ENCODE data around the gene ARX.

The ARX gene

GRCh38 chrX:25015486-25016360 lies at the start of gene ARX:
ARX (minus strand) TSS chrX:25015965; CDS start chrX:25015737, 228 bp downstream.
- Histone ChIP-seq H3K9me3 (ENCODE audit: control insufficient read depth, low read length) (peaks cover 8% of the 10 kb centered on the region), H3K4me3 (ENCODE audit: low read length) (no peak within 1 kb of the TSS), H3K9ac (ENCODE audit: low read length) (no peak within 1 kb of the TSS), H3K4me1 (ENCODE audit: control insufficient read depth, insufficient read depth, low read length) (no peaks in the 10 kb centered on the region), H3K27me3 (replicated peaks; ENCODE audit: control insufficient read depth, insufficient read depth, low read length) (peaks cover 80% of the 10 kb centered on the region), H3K36me3 (ENCODE audit: control insufficient read depth, insufficient read depth, low read length, severe bottlenecking) (no peaks in the 10 kb centered on the region)
- DNase-seq (ENCODE audit: low read depth): no peak

DNA sequence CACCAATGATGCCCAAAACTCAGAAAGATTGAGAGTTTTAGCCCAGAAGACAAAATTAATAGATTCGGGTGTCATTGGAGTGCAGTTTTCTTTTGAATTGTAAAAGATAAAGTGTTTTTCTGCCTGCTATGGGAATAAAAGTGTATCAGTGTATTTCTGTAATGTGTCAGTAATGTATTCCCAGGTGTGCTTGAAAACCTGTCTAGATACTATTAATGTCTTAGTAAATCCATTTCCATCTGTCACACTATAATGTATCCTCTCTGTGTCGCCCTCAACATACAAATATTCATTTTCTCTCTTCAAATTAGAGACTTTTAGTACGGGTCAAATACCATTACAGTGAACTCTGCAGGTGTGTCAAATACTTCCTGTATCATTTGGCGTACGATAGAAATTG lies 43.5 kb upstream of the ARX start:
- Histone ChIP-seq H3K9ac (ENCODE audit: low read length) (no peak overlapping the region), H3K9me3 (ENCODE audit: control insufficient read depth, low read length) (peaks cover 12% of the 10 kb centered on the region), H3K27me3 (replicated peaks; ENCODE audit: control insufficient read depth, insufficient read depth, low read length) (peaks cover 8% of the 10 kb centered on the region), H3K4me1 (ENCODE audit: control insufficient read depth, insufficient read depth, low read length) (no peaks in the 10 kb centered on the region), H3K4me3 (ENCODE audit: low read length) (no peak overlapping the region), H3K36me3 (ENCODE audit: control insufficient read depth, insufficient read depth, low read length, severe bottlenecking) (no peaks in the 10 kb centered on the region)
- no peak for DNase-seq (ENCODE audit: low read depth)

DNA sequence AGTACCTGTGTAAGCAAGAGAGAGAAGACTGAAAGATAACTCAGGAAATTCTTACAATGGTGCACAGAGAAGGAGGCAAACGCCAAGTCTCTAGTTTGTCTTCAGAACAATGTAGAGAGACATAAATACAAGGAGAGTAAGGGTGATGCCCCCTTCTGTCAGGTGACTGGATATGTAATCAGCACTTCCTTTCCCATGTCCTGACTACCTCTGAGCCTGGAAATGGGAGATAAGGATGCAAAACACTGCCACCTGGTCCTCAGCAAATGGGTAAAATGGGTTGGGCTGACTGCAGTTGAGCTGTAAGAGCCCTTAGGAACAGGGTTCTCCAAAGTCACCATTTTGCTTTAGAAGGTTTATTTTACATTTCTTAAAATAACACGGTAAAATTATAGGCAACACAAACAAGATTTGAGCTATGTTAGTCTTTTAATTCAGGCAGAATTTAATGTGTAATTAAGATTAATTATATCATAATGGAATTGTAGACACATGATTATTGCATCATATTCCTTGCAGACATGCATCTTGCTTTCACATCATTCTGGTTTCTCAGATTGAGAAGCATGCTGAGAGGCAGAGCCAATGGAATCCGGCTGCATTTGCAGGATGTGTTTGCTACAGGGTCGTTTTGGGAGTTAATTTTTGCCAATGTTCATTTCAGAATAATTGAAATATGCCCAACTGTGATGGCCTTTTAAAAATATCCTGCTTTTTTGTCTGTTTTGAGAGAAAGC lies 37.2 kb upstream of the ARX start:
- H3K27me3 ChIP-seq (replicated peaks; ENCODE audit: control insufficient read depth, insufficient read depth, low read length): peaks cover 22% of the 10 kb centered on the region
- no peaks in the 10 kb centered on the region for H3K4me1 ChIP-seq (ENCODE audit: control insufficient read depth, insufficient read depth, low read length)
- H3K9me3 ChIP-seq (ENCODE audit: control insufficient read depth, low read length): peaks cover 12% of the 10 kb centered on the region
- H3K4me3 ChIP-seq (ENCODE audit: low read length): no peak overlapping the region
- no peaks in the 10 kb centered on the region for H3K36me3 ChIP-seq (ENCODE audit: control insufficient read depth, insufficient read depth, low read length, severe bottlenecking)
- DNase-seq (ENCODE audit: low read depth): no peak
- H3K9ac ChIP-seq (ENCODE audit: low read length): no peak overlapping the region

GRCh38 chrX:25049971-25050370 lies 34.2 kb upstream of the ARX start:
- H3K4me3 ChIP-seq (ENCODE audit: low read length): no peak overlapping the region
- H3K27me3 ChIP-seq (replicated peaks; ENCODE audit: control insufficient read depth, insufficient read depth, low read length): peaks cover 26% of the 10 kb centered on the region
- no peak for DNase-seq (ENCODE audit: low read depth)
- no peaks in the 10 kb centered on the region for H3K9me3 ChIP-seq (ENCODE audit: control insufficient read depth, low read length)
- H3K4me1 ChIP-seq (ENCODE audit: control insufficient read depth, insufficient read depth, low read length): no peaks in the 10 kb centered on the region
- H3K9ac ChIP-seq (ENCODE audit: low read length): no peak overlapping the region
- H3K36me3 ChIP-seq (ENCODE audit: control insufficient read depth, insufficient read depth, low read length, severe bottlenecking): no peaks in the 10 kb centered on the region

GRCh38 chrX:25049357-25049756 lies 33.6 kb upstream of the ARX start:
- Histone ChIP-seq H3K4me3 (ENCODE audit: low read length) (no peak overlapping the region), H3K27me3 (replicated peaks; ENCODE audit: control insufficient read depth, insufficient read depth, low read length) (peaks cover 26% of the 10 kb centered on the region), H3K4me1 (ENCODE audit: control insufficient read depth, insufficient read depth, low read length) (no peaks in the 10 kb centered on the region), H3K36me3 (ENCODE audit: control insufficient read depth, insufficient read depth, low read length, severe bottlenecking) (no peaks in the 10 kb centered on the region), H3K9ac (ENCODE audit: low read length) (no peak overlapping the region), H3K9me3 (ENCODE audit: control insufficient read depth, low read length) (no peaks in the 10 kb centered on the region)
- DNase-seq (ENCODE audit: low read depth): no peak

GRCh38 chrX:25048178-25048577 lies 32.4 kb upstream of the ARX start:
- DNase-seq (ENCODE audit: low read depth): no peak
- Histone ChIP-seq H3K9ac (ENCODE audit: low read length) (no peak overlapping the region), H3K4me1 (ENCODE audit: control insufficient read depth, insufficient read depth, low read length) (no peaks in the 10 kb centered on the region)

DNA sequence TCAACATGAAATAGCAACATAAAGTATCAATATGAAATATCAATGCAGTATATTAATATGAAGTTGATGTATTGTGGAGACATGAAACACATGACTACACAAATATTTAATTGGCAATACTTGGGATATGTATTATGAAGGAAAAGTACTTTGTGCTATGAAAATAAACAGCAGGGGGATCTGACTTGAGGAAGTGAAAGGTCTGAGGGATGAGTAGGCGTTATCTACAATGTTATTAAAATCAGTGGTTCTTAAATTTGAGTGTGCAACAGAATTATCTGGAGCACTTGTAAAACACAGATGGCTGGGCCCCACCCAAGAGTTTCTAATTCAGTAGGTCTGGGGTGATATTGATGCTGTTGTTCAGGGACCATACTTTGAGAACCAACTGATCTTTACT lies 27.4 kb upstream of the ARX start:
- peaks cover 16% of the 10 kb centered on the region for H3K27me3 ChIP-seq (replicated peaks; ENCODE audit: control insufficient read depth, insufficient read depth, low read length)
- no peaks in the 10 kb centered on the region for H3K4me1 ChIP-seq (ENCODE audit: control insufficient read depth, insufficient read depth, low read length)
- no peak overlapping the region for H3K9ac ChIP-seq (ENCODE audit: low read length)
- no peak overlapping the region for H3K4me3 ChIP-seq (ENCODE audit: low read length)
- DNase-seq (ENCODE audit: low read depth): no peak
- H3K36me3 ChIP-seq (ENCODE audit: control insufficient read depth, insufficient read depth, low read length, severe bottlenecking): no peaks in the 10 kb centered on the region
- H3K9me3 ChIP-seq (ENCODE audit: control insufficient read depth, low read length): no peaks in the 10 kb centered on the region

More at GRCh38 chrX:25048178-25048577, 32.4 kb upstream of the ARX start:
- Histone ChIP-seq H3K36me3 (ENCODE audit: control insufficient read depth, insufficient read depth, low read length, severe bottlenecking) (no peaks in the 10 kb centered on the region), H3K4me3 (ENCODE audit: low read length) (no peak overlapping the region), H3K27me3 (replicated peaks; ENCODE audit: control insufficient read depth, insufficient read depth, low read length) (peaks cover 26% of the 10 kb centered on the region), H3K9me3 (ENCODE audit: control insufficient read depth, low read length) (no peaks in the 10 kb centered on the region)

GRCh38 chrX:25039036-25039435 lies 23.3 kb upstream of the ARX start:
- Histone ChIP-seq H3K4me3 (ENCODE audit: low read length) (no peak overlapping the region), H3K9ac (ENCODE audit: low read length) (no peak overlapping the region), H3K4me1 (ENCODE audit: control insufficient read depth, insufficient read depth, low read length) (no peaks in the 10 kb centered on the region), H3K36me3 (ENCODE audit: control insufficient read depth, insufficient read depth, low read length, severe bottlenecking) (no peaks in the 10 kb centered on the region), H3K27me3 (replicated peaks; ENCODE audit: control insufficient read depth, insufficient read depth, low read length) (peaks cover 12% of the 10 kb centered on the region), H3K9me3 (ENCODE audit: control insufficient read depth, low read length) (no peaks in the 10 kb centered on the region)
- DNase-seq (ENCODE audit: low read depth): no peak

DNA sequence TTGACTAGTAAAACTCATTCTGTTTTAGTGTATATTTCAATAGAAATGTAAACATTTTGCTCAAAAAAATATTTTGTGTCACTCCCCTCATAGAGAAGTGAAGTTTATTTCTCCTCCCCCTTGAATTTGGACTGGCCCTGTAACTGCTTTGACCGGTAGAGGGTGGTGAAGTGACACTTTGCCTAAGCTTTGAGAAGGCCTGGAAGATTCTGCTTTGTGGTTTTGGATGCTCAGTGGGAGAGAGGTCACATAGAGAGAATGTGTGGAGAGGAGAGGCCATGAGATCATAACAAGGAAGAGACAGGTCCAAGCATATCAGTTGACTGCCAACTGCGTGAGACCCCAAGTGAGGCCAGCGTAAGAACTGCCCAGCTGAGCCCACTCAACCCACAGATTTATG lies 19.1 kb upstream of the ARX start:
- Histone ChIP-seq H3K36me3 (ENCODE audit: control insufficient read depth, insufficient read depth, low read length, severe bottlenecking) (no peaks in the 10 kb centered on the region), H3K27me3 (replicated peaks; ENCODE audit: control insufficient read depth, insufficient read depth, low read length) (peaks cover 12% of the 10 kb centered on the region), H3K4me3 (ENCODE audit: low read length) (no peak overlapping the region), H3K4me1 (ENCODE audit: control insufficient read depth, insufficient read depth, low read length) (no peaks in the 10 kb centered on the region), H3K9me3 (ENCODE audit: control insufficient read depth, low read length) (no peaks in the 10 kb centered on the region), H3K9ac (ENCODE audit: low read length) (no peak overlapping the region)
- no peak for DNase-seq (ENCODE audit: low read depth)

- H3K36me3 ChIP-seq (ENCODE audit: control insufficient read depth, insufficient read depth, low read length, severe bottlenecking): no peaks in the 10 kb centered on the region
- peaks cover 3% of the 10 kb centered on the region for H3K4me1 ChIP-seq (ENCODE audit: control insufficient read depth, insufficient read depth, low read length)
- H3K27me3 ChIP-seq (replicated peaks; ENCODE audit: control insufficient read depth, insufficient read depth, low read length): peaks cover 14% of the 10 kb centered on the region
- no peaks in the 10 kb centered on the region for H3K9me3 ChIP-seq (ENCODE audit: control insufficient read depth, low read length)
- peak overlapping the region; percentile 18 for H3K4me3 ChIP-seq (ENCODE audit: low read length)
- H3K9ac ChIP-seq (ENCODE audit: low read length): no peak overlapping the region
- no peak for DNase-seq (ENCODE audit: low read depth)
Observed at GRCh38 chrX:25029288-25029825, 13.6 kb upstream of the ARX start.

DNA sequence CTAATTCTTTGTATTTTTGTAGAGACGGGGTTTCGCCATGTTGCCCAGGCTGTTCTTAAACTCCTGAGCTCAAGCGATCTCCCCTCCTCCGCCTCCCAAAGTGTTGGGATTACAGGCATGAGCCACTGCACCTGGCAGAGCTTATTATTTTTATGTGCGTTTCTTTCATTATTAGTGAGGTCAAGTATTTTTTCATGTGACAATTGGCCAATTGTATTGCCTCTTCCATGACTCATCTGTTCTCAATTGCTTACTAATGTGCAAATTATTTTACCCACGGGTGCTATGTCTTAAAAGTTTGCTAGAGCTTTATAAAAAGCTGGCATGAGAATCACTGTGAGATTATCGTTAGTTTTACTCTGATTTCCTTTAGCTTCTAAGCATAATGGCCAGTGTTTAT lies 13.0 kb upstream of the ARX start:
- Histone ChIP-seq H3K4me1 (ENCODE audit: control insufficient read depth, insufficient read depth, low read length) (peaks cover 3% of the 10 kb centered on the region), H3K9me3 (ENCODE audit: control insufficient read depth, low read length) (no peaks in the 10 kb centered on the region), H3K4me3 (ENCODE audit: low read length) (no peak overlapping the region), H3K27me3 (replicated peaks; ENCODE audit: control insufficient read depth, insufficient read depth, low read length) (peaks cover 20% of the 10 kb centered on the region), H3K9ac (ENCODE audit: low read length) (no peak overlapping the region), H3K36me3 (ENCODE audit: control insufficient read depth, insufficient read depth, low read length, severe bottlenecking) (no peaks in the 10 kb centered on the region)
- DNase-seq (ENCODE audit: low read depth): no peak
